Measurements from ENCODE around the gene LMLN.

GRCh38 chr3:197959891-197960693 lies at the start of gene LMLN:
- TF ChIP-seq POLR2AphosphoS5 (IDR thresholded peaks at IDR 0.05; ENCODE audit: insufficient read depth in 1 of 2, low read depth in 1 of 2) (peak; percentile 91), POLR2A (IDR thresholded peaks at IDR 0.05) (peak in 1 of 2 donors; percentile 42)
